Measurements from ENCODE around the gene STAM2. TPM values are rescaled to one million over a fixed set of nuclear protein-coding genes. Genes with fewer than 3 reads are reported as not detected.
A peak's percentile ranks its signal among the peaks of the same experiment; 100 is the strongest.

STAM2 gene
- total and polyA plus RNA-seq, 2 of the 13 experiments (the other 11 are each of a cell fraction or from before 2014, with no cell fraction given), result 14.7 to 24.1 TPM

- TF ChIP-seq CREBL2 (CRISPR knock-in tag; IDR thresholded peaks at IDR 0.05; ENCODE audit: borderline replicate concordance) (no peak; the same call in 1 of the 2 replicates), ZHX1 (CRISPR knock-in tag; IDR thresholded peaks at IDR 0.05; ENCODE audit: low read depth) (no peak; the same call in 1 of the 2 replicates), ZNF33B (CRISPR knock-in tag; IDR thresholded peaks at IDR 0.05) (no peak; the same call in 1 of the 2 replicates), ARID5B (CRISPR knock-in tag; IDR thresholded peaks at IDR 0.05) (peak; percentile 68), MIER2 (CRISPR knock-in tag; IDR thresholded peaks at IDR 0.05) (peak; percentile 71), NR1H2 (CRISPR knock-in tag; IDR thresholded peaks at IDR 0.05; ENCODE audit: borderline replicate concordance, low read depth) (peak; percentile 28; the same call in 1 of the 2 replicates), RARG (CRISPR knock-in tag; IDR thresholded peaks at IDR 0.05; ENCODE audit: low read depth) (no peak), THAP9 (CRISPR knock-in tag; IDR thresholded peaks at IDR 0.05; ENCODE audit: borderline replicate concordance) (peak; percentile 100), SSRP1 (CRISPR knock-in tag; IDR thresholded peaks at IDR 0.05) (peak; percentile 61; the same call in 1 of the 2 replicates), ZSCAN30 (CRISPR knock-in tag; IDR thresholded peaks at IDR 0.05) (0 out of 2 replicates have a peak, but pooled peaks have one; percentile 48), ZNF704 (CRISPR knock-in tag; IDR thresholded peaks at IDR 0.05; ENCODE audit: borderline replicate concordance) (peak; percentile 96), TBX3 (IDR thresholded peaks at IDR 0.05; ENCODE audit: borderline replicate concordance) (no peak; the same call in 1 of the 2 replicates), ZNF792 (CRISPR knock-in tag; IDR thresholded peaks at IDR 0.05) (peak; percentile 85), PRPF4 (IDR thresholded peaks at IDR 0.05; ENCODE audit: low read depth, low read length, poor library complexity, severe bottlenecking) (no peak), SMARCE1 (IDR thresholded peaks at IDR 0.05; ENCODE audit: borderline replicate concordance) (no peak), ZNF207 (IDR thresholded peaks at IDR 0.05; ENCODE audit: borderline replicate concordance) (no peak), HDAC2 (CRISPR knock-in tag; IDR thresholded peaks at IDR 0.05) (peak; percentile 95), CENPX (CRISPR knock-in tag; IDR thresholded peaks at IDR 0.05) (no peak)
Measured at GRCh38 chr2:152175368-152176112, at the start of gene STAM2 (continued).
